Fibroblast of skin of left biceps (primary cell): Measurements from ENCODE around the gene PRR15L.
"Not testable (repeated sequence)": the region's sequence is repeated elsewhere in the genome, so short reads cannot be mapped to it uniquely, and the experiment has no call there.

ENCODE experiments used
- DNase-seq, 2 experiments: peaks; one replicate each; pipeline ENCODE4 v3.0.0-alpha.2; 2013; ENCODE audit warnings: low read depth in 2 of 2

The PRR15L gene

DNA sequence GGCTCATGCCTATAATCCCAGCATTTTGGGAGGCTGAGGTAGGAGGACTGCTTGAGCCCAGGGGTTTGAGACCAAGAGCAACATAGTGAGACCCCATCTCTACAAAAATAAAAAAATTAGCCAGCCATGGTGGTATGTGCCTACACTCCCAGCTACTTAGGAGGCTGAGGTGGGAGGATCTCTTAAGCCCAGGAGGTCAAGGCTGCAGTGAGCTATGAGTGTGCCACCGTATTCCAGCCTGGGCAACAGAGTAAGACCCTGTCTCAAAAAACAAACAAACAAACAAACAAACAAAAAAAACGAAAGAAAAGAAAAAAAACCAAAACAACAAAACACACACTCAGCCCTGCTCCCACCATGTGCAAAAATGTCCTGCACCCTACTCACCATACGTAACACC, 22.2 kb downstream of the PRR15L start:
- not testable (repeated sequence) for DNase-seq

DNA sequence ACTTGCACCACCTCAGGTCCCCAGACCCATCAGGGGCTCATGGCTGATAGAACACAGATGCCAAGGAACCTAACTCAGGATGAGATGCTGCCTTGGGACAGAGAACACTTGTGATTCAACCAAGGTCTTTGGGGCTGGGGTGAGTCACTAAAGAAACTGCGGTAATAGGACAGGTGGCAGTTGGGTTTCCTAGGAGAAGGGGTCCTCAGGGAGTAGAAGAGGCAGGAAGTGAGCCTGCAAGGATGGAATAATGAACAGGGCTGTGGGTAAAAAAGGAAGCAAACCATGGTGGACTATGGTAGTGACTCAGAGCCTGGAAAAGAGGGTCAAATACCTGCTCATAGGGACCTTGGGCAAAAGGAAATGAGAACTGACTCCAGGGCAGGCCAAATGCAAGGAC, 22.8 kb downstream of the PRR15L start:
- no peak for DNase-seq

DNA sequence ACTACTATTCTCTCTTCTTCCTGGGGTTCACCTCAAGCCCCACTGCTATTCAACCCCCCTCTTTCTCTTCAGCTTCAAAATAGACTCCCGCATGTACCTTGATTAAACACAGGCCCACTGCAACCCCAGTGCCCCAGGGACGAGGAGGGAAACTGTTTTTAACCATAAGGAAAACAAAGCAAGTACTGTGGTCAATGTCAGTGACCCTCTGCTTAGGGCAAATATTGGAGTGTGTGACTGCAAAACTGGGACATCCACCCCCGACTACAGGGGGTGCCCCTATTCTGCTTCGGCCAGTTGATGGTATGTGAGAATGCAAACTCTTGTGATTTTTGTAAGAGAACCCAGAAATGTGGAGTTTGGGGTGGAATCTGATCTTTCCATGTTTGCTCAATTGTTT, 25.8 kb downstream of the PRR15L start:
- DNase-seq, result no peak

DNA sequence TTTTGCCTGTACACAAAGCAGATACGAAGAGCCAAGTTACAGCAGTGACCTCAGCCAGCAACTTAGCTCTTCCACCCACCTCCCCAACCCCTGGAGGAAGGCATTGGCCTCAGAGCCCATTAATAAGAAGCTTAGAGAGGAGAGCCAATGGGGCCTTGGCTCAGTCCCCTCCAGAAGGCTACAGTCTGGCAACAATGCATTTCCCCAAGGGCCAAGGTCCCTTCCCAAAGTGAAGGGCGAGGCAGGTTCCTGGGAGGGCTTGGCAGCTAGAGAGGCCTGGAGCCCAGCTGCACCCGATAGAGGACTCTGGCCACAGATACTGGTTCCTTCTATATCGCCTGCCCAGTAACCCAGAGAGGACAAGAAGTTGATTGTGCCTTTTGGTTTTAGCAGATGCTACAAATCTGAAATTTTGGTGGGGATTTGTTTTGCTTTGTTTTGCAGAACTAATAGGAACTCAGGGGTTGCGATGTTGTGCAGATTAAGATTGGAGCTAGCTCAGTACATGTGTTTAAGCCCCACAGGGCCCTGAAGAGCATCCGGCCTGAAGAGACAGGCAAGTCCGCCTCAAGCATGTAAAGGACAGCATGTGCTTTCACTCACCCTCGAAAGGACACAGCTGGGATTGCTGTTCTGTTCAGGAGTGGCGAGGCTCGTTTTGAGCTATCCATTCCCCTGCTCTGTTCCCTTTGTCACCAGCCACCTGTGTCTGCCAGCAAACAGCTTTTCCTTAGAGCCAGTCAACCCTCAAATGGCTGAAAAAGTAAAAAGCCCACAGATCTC, 28.3 kb downstream of the PRR15L start:
- no peak for DNase-seq

DNA sequence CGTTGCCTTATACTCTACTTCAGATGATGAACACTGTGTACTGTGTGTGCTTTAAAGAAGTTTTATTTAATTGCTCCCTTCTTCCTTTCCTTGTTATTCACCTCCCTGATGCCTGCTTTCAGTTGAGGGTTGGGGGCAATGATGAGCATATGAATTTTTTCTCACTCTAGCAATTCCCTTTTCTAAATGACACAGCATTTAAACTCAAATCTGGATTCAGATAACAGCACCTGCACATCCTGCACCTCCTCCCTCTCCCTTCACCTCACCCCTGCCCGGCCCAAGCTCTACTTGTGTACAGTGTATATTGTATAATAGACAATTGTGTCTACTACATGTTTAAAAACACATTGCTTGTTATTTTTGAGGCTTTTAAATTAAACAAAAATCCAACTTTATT, 29.3 kb downstream of the PRR15L start:
- no peak for DNase-seq

DNA sequence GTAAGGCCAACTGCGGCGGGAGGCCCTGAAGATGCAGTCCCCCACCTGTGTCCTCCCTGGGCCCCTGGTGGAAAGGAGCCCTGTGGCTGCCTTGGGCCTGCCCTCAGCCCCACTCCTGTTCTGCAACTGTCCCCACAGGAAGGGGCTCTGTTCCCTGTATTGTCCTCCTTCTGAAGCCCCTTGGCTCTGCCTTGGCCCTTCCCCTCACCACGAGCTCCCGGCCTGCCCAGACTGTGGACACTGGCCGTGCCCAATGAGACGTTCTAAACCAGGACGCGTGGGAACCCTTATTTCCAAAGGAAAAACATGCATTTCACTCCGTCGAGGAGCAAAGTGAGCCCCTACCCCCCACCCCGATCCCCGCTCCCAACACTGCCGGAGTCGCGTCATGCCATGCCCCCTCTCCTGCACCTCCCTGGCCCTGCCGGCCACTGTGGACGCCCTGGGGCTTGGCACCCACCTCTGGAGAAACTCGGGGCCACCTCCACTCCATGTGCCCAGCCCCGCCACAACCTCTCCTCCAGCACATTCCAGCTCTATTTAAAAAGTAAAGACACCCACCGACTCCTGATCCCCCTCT, 29.8 kb downstream of the PRR15L start:
- no peak for DNase-seq

DNA sequence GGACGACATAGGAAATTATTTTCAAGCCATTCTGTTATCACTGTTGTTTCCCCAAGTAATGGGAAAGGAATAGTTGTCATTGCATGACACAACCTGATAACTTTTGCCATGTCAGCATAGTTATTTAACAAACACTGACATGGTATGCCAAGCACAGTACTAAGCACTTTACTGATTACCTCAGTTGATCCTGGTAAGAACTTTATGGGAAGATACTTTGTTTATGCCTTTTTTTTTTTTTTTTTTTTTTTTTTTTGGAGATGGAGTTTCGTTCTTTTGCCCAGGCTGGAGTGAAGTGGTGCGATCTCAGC, 32.0 kb downstream of the PRR15L start:
- no peak for DNase-seq

DNA sequence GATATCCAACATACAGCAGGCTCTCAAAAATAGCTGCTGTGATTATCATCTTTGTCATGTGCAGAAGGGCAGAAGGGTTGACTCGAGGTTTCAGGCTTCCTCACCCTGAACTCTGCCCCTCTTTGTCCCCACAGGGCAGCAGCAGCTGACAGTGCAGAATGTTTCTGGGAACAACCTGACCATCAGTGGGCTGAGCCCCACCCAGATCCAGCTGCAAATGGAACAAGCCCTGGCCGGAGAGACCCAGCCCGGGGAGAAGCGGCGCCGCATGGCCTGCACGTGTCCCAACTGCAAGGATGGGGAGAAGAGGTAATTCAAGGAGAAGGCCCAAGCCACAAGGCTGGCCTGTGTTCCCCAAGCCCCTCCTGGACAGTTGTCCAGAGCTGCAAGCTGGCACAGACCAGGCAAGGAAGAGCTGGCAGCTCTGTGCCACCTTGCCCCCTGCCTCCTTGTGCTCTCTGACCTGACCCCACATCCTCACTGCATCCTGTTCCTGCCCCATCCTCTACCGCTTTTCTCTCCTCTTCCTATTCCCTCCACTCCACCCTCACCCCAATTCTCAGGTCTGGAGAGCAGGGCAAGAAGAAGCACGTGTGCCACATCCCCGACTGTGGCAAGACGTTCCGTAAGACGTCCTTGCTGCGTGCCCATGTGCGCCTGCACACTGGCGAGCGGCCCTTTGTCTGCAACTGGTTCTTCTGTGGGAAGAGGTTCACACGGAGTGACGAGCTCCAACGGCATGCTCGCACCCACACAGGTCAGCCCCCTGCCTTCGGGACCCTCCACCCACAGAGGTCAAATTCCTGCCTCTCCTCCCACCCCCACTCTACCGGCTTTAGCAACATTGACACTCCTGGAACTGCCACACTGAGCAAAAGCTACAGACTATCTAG, 32.7 kb downstream of the PRR15L start:
- no peak for DNase-seq

DNA sequence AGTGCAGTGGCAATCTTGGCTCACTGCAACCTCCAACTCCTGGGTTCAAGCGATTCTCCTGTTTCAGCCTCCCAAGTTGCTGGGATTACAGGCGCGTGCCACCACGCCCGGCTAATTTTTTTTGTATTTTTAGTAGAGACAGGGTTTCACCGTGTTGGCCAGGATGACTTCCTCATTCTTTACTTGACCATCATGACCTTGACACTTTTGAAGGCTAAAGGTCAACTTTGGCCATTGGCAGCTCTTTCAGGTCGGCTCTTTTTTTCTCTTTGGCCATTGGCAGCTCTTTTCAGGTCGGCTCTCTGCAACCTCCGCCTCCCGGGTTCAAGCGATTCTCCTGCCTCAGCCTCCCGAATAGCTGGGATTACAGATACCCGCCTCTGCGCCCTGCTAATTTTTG, 37.8 kb downstream of the PRR15L start:
- not testable (repeated sequence) for DNase-seq

DNA sequence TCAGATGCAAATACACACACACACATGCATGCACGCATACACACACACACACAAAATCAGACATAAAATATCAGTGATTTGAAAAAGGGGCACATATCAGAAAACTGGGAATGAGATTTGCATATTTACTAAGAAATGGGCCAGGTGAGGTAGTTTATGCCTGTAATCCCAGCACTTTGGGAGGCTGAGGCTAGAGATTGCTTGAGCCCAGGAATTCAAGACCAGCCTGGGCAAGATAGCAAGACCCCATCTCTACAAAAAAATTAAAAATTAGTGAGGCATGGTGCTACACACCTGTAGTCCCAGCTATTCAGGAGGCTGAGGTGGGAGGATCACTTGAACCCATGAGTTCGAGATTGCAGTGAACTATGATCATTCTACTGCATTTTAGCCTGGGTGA, 38.7 kb downstream of the PRR15L start:
- DNase-seq, result no peak

DNA sequence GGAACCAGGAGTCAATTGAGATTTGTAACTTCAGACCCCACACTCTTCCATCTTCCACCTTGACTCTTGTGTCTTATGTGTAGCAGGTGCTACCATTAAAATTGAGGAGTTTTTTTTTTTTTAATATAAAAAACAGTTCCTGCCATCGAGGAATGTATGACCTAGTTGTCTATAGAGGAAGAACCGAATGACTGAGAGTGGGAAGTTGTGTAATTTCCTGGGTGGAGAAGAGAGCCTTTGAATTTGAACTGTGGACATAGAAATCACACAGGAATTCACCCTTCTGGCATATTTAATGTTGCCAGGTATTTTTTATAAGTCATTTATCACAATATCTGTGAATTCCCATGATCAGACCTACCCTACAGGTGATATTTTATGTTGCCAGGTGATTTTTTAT, 39.7 kb downstream of the PRR15L start:
- no peak for DNase-seq

DNA sequence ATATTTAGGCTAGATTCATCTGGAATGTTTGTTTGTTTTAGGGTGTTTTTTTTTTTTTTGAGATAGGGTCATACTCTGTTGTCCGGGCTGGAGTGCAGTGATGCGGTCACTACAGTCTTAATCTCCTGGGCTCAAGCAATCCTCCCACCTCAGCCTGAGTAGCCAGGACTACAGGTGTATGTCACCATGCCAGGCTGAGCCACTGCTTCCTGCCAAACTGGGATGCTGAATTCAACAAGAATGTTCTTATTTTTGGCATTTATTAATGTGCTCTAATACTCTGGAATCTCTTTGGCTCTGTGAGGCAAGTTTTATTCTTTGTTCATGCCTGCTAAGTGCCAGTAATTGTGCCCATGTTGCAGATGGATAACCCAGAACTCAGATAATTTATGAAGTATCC, 40.1 kb downstream of the PRR15L start:
- DNase-seq, result no peak

DNA sequence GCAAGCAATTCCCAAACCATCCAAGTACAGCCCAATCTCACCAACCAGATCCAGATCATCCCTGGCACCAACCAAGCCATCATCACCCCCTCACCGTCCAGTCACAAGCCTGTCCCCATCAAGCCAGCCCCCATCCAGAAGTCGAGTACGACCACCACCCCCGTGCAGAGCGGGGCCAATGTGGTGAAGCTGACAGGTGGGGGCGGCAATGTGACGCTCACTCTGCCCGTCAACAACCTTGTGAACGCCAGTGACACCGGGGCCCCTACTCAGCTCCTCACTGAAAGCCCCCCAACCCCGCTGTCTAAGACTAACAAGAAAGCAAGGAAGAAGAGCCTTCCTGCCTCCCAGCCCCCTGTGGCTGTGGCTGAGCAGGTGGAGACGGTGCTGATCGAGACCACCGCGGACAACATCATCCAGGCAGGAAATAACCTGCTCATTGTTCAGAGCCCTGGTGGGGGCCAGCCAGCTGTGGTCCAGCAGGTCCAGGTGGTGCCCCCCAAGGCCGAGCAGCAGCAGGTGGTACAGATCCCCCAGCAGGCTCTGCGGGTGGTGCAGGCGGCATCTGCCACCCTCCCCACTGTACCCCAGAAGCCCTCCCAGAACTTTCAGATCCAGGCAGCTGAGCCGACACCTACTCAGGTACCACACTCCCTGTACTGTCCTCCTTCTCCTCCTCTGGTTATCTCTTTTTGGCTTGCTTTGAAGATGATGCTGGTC, 41.0 kb downstream of the PRR15L start:
- no peak for DNase-seq

DNA sequence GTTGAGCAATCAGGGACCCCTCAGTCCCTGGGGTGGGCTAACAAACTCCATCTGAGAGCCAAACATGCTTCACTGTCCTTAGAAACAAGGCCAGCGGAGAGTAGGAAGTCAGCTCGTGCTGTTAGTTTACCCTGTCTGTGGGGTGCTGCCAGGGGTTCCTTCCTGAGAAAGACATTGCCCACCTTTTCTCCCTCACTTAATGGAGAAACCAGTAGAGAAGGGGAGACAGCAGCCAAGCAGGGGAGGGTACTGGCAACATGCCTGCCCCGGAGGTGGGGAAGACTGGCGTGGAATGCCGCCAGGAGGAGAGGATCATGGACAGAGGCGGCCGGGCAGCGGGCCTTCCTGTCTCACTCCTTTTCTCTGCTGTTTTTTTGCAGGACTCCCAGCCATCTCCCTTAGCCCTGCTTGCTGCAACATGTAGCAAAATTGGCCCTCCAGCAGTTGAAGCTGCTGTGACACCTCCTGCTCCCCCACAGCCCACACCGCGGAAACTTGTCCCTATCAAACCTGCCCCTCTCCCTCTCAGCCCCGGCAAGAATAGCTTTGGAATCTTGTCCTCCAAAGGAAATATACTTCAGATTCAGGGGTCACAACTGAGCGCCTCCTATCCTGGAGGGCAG, 41.8 kb downstream of the PRR15L start:
- DNase-seq, result no peak

DNA sequence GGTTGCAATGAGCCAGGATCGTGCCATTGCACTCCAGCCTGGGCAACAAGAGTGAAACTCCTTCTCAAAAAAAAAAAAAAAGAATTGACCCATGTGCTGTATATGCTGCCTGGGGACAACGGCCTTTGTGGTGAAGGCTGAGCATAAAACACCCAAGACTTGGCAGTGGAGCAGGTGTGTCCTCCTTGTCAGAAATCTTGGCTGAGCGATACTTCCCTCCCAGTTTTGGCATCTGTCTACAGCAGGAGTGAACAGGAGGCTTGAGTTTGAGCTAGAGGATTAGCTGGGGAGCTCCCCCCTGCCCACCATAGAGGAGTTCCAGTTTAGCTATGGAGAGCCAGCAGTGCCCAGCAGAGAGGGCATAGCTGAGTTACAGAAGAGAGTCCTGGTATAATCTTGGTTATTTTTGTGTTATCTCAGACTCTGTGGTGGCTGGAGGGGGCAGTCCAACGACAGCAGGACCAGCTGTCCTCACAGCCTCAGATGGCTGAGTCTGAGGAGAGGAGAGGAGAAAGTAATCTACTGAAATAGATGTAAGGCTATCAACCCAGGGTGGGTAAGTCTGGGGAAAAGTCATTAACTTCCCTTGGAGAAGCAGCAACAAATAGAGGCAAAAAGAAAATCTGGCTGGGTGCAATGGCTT, 43.3 kb downstream of the PRR15L start:
- DNase-seq, result no peak

DNA sequence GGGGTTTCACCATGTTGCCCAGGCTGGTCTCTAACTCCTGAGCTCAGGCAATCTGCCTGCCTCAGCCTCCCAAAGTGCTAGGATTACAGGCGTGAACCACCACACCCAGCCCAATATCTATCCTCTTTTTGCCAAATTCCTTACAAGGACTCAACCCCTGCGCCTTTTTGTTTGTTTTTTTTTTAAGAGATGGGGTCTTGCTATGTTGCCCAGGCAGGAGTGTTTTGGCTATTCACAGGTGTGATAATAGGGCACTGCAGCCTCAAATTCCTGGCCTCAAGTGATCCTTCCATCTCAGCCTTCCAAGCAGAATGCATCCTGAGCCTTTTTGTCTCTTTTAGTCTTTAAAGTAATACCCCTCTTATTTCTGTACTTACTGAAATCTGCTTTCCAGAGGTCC, 44.6 kb downstream of the PRR15L start:
- DNase-seq, result no peak

DNA sequence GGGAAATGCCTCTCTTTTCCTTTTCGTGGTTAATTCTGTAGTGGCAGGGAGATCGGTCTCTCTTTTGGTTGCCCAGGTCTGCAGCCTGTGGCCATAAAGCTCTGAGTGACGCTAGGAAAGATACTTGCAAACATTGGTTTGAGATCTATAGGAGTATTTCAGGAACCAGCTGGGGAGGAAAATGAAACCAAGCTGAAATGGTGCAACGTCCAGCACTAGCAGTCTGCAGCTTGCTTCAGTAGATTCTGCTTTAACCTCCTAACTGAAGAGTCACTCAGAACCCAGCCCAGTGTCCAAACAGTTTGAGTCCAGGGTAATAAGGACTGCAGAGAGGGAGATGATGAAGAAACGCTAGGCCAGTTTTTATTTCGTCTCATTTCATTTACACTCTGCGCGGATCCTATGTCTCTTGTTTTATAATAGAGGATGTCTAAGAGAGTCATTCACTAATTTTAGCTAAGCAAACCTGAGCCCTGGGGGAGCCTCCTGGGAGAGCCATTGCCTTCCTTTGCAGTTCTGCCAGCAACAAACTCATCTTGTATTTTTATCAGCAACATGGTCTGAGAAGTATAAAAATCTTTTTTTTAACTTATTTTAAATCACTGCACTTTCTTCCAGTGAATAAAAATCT, 49.6 kb downstream of the PRR15L start:
- DNase-seq, result no peak

DNA sequence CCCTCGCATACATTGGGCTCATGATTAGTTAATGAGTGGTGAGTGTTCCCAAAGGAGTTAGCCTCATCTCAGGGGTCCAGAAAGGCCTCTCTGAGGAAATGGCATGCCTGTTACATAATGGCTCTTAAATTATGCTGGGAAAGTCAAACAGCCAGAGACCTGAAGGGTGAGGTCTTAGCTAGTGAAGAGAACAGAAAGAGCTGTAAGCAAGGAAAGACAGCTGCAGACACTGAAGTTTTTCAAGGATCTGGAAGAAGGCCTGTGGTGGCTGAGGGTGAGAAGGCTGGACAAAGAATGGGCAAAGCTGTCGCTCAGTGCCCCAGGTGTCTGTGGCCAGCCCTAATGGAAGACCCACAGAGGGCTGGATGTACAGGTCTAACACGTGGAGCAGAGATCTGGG, 51.2 kb downstream of the PRR15L start:
- DNase-seq, result no peak

DNA sequence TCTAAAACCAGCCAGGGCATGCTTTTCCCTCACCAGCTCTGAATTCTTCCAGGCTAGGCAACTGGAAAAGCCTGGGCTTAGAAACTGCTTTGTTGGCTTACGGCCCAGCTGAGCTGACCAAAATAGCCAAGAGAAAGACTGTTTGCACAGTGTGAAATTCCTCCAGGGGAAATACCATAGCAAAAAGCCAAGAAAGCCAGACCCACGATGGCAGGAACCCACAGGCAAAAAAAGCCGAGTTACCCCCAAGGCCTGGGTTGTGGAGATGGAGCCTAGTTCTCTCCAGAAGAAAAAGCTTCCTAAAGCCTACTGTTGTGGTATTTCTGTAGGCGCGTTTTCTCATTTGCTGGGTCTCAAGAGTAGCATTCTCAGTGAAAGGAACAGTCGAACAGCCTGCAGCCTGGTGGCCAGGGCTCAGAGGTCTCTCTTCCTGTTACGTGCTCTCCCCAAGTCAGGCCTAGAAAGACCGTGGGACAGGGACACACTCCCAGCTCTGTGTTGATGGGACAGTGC, 52.4 kb downstream of the PRR15L start:
- DNase-seq, result peak; percentile 51 to 60

DNA sequence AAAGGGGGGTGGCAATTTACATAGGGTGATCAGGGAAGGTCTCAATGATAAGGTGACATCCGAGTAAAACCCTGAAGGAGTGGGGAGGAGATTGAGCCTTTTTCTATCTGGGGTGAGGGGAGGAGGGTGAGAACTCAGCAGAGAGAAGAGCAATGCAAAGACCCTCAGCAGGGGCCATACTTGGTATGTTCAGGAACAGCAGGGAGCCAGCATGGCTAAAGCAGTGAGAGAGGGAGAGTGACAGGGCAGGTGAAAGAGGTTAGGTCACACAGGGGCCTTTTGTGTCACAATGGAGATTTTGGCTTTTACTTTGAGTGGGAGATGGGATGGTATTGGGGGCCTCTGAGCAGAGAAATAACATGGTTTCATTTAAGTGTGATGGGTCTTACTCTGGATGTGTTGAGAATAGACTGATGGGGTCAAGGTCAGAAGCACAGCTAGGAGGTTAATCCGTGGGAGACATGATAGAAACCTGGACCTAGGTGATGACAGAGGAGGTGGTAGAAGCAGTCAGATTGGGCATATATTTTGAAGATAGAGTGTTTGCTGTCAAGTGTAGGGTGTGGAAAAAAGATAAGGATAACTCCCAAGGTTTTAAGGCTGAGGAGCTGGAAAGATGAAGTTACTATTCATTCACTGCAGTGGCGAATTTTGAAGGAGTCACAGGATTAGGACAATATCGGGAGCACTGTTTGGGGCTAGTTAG, 55.5 kb downstream of the PRR15L start:
- DNase-seq, result no peak
